WTC11 (cell line): Measurements from ENCODE around the gene RPS28. TPM values are rescaled to one million over a fixed set of nuclear protein-coding genes. Genes with fewer than 3 reads are reported as not detected.
A peak's percentile ranks its signal among the peaks of the same experiment; 100 is the strongest.

ENCODE experiments used
- ATAC-seq: fragments of 200-7000 bp; cut with Tn5 transposase; 2 replicates; pipeline ENCODE4 v1.10.0; 2021; ENCODE audit warnings: mild to moderate bottlenecking, moderate library complexity
- CTCF ChIA-PET: fragments of 300-600 bp; sonication (Branson Sonifier 250); formaldehyde crosslinking; loops from one replicate; lab custom pipeline; 2021; ENCODE audit warnings: antibody characterized with exemption; lab: Charles Lee
- POLR2A ChIA-PET: fragments of 350-600 bp; sonication (Branson Sonifier 250); formaldehyde crosslinking; loops from one replicate; lab custom pipeline; 2021; ENCODE audit warnings: antibody characterized with exemption; lab: Charles Lee
- DNase-seq: peaks from one replicate; pipeline ENCODE4 v3.0.0; 2021; ENCODE audit warnings: low spot score
- H3K27ac Mint-ChIP-seq: 2 replicates; pipeline ENCODE4 v1.8.0; 2021; ENCODE audit warnings: mixed read lengths
- H3K27me3 Mint-ChIP-seq: 2 replicates; pipeline ENCODE4 v1.8.0; 2021; ENCODE audit warnings: low read depth, mild to moderate bottlenecking, moderate library complexity, mixed read lengths
- H3K36me3 Mint-ChIP-seq: 2 replicates; pipeline ENCODE4 v1.8.0; 2021; ENCODE audit warnings: mixed read lengths
- H3K4me1 Mint-ChIP-seq: 2 replicates; pipeline ENCODE4 v1.8.0; 2022; ENCODE audit warnings: mixed read lengths
- H3K4me3 Mint-ChIP-seq: 2 replicates; pipeline ENCODE4 v1.8.0; 2021; ENCODE audit warnings: mild to moderate bottlenecking, moderate library complexity, mixed read lengths
- H3K9me3 Mint-ChIP-seq: 2 replicates; pipeline ENCODE4 v1.8.0; 2021; ENCODE audit warnings: mixed read lengths
- ERG ChIP-seq: fragments of 250-450 bp; sonication (Bioruptor Pico); IDR thresholded peaks from 2 replicates; pipeline ENCODE4 v1.8.0; 2021; ENCODE audit warnings: mild to moderate bottlenecking
- FOXJ3 ChIP-seq: sonication (generic); formaldehyde crosslinking; IDR thresholded peaks from 2 replicates; pipeline ENCODE4 v1.9.0; 2021; ENCODE audit warnings: missing genetic modification reagents, mild to moderate bottlenecking, borderline replicate concordance
- GABPB1 ChIP-seq: sonication (generic); formaldehyde crosslinking; IDR thresholded peaks from 2 replicates; pipeline ENCODE4 v1.8.1; 2023; ENCODE audit warnings: mild to moderate bottlenecking, missing genetic modification reagents
- IRF1 ChIP-seq: sonication (generic); formaldehyde crosslinking; IDR thresholded peaks from 2 replicates; pipeline ENCODE4 v1.8.0; 2023; ENCODE audit warnings: missing genetic modification reagents
- NFATC4 ChIP-seq: fragments of 250-450 bp; sonication (Bioruptor Pico); IDR thresholded peaks from 2 replicates; pipeline ENCODE4 v1.9.0; 2021; ENCODE audit warnings: mild to moderate bottlenecking
- NR1H2 ChIP-seq: sonication (generic); formaldehyde crosslinking; IDR thresholded peaks from 2 replicates; pipeline ENCODE4 v1.9.0; 2021; ENCODE audit warnings: mild to moderate bottlenecking, moderate library complexity, missing genetic modification reagents
- NR2C2 ChIP-seq: sonication (generic); formaldehyde crosslinking; IDR thresholded peaks from 2 replicates; pipeline ENCODE4 v1.8.0; 2022; ENCODE audit warnings: mild to moderate bottlenecking, missing genetic modification reagents
- NR3C1 ChIP-seq: sonication (generic); formaldehyde crosslinking; conservative IDR thresholded peaks from 2 replicates; pipeline ENCODE4 v1.8.1; 2023; ENCODE audit warnings: low read depth, mild to moderate bottlenecking, missing genetic modification reagents
- RORB ChIP-seq: fragments of 250-450 bp; sonication (Bioruptor Pico); IDR thresholded peaks from 2 replicates; pipeline ENCODE4 v1.9.0; 2021; ENCODE audit warnings: mild to moderate bottlenecking
- STAT6 ChIP-seq: sonication (generic); formaldehyde crosslinking; conservative IDR thresholded peaks from 2 replicates; pipeline ENCODE4 v1.8.1; 2023; ENCODE audit warnings: mild to moderate bottlenecking, low read depth, missing genetic modification reagents, moderate library complexity
- TEAD4 ChIP-seq: sonication (generic); formaldehyde crosslinking; IDR thresholded peaks from 2 replicates; pipeline ENCODE4 v1.8.0; 2022; ENCODE audit warnings: mild to moderate bottlenecking, missing genetic modification reagents
- ZBTB21 ChIP-seq: sonication (generic); formaldehyde crosslinking; IDR thresholded peaks from 2 replicates; pipeline ENCODE4 v1.8.1; 2023; ENCODE audit warnings: mild to moderate bottlenecking, missing genetic modification reagents, borderline replicate concordance
- ZBTB43 ChIP-seq: sonication (generic); formaldehyde crosslinking; IDR thresholded peaks from 2 replicates; pipeline ENCODE4 v1.8.1; 2023; ENCODE audit warnings: mild to moderate bottlenecking, missing genetic modification reagents
- ZNF423 ChIP-seq: fragments of 250-450 bp; sonication (Bioruptor Pico); IDR thresholded peaks from 2 replicates; pipeline ENCODE4 v2.1.2; 2022; ENCODE audit warnings: mild to moderate bottlenecking, moderate library complexity
- total RNA-seq: library from RNA; stranded (reverse); gene quantifications from 3 replicates; pipeline ENCODE4 v1.2.3, GENCODE V29; 2021
- TF ChIP-seq, protein P1 (sequence below): sonication (generic); formaldehyde crosslinking; IDR thresholded peaks from 2 replicates; pipeline ENCODE4 v1.8.0; 2022; ENCODE audit warnings: missing genetic modification reagents
- TF ChIP-seq, protein P2 (sequence below): sonication (generic); formaldehyde crosslinking; IDR thresholded peaks from 2 replicates; pipeline ENCODE4 v1.8.0; 2022; ENCODE audit warnings: mild to moderate bottlenecking, missing genetic modification reagents
- TF ChIP-seq, protein P3 (sequence below): sonication (generic); formaldehyde crosslinking; IDR thresholded peaks from 2 replicates; pipeline ENCODE4 v1.8.0; 2023; ENCODE audit warnings: mild to moderate bottlenecking, missing genetic modification reagents
- TF ChIP-seq, protein P4 (sequence below): fragments of 250-450 bp; sonication (Bioruptor Pico); IDR thresholded peaks from 2 replicates; pipeline ENCODE4 v1.9.0; 2021; ENCODE audit warnings: mild to moderate bottlenecking, borderline replicate concordance

The RPS28 gene
- total RNA-seq, 1 experiment from 2014 or later, result 2,082 TPM

- CTCF ChIA-PET, result interaction anchor here (0.6 to 1.3 kb wide), 2 partner anchors 278 to 313 kb away, joined by 3 read pairs; no protein-coding TSS in a partner anchor
- Mint-ChIP-seq H3K27me3 (no peaks in the 10 kb centered on the region), H3K4me3 (no peak overlapping the region)
- DNase-seq, result peak; percentile 6
- TF ChIP-seq ERG (CRISPR knock-in tag) (no peak), IRF1 (no peak), NFATC4 (CRISPR knock-in tag) (no peak), NR3C1 (no peak), NR2C2 (CRISPR knock-in tag) (no peak), NR1H2 (no peak), TEAD4 (CRISPR knock-in tag) (no peak), ZBTB43 (CRISPR knock-in tag) (no peak), FOXJ3 (CRISPR knock-in tag) (no peak), RORB (no peak), ZBTB21 (no peak), GABPB1 (no peak), STAT6 (CRISPR knock-in tag) (no peak), ZNF423 (CRISPR knock-in tag) (no peak)
- TF ChIP-seq, protein P1, sequence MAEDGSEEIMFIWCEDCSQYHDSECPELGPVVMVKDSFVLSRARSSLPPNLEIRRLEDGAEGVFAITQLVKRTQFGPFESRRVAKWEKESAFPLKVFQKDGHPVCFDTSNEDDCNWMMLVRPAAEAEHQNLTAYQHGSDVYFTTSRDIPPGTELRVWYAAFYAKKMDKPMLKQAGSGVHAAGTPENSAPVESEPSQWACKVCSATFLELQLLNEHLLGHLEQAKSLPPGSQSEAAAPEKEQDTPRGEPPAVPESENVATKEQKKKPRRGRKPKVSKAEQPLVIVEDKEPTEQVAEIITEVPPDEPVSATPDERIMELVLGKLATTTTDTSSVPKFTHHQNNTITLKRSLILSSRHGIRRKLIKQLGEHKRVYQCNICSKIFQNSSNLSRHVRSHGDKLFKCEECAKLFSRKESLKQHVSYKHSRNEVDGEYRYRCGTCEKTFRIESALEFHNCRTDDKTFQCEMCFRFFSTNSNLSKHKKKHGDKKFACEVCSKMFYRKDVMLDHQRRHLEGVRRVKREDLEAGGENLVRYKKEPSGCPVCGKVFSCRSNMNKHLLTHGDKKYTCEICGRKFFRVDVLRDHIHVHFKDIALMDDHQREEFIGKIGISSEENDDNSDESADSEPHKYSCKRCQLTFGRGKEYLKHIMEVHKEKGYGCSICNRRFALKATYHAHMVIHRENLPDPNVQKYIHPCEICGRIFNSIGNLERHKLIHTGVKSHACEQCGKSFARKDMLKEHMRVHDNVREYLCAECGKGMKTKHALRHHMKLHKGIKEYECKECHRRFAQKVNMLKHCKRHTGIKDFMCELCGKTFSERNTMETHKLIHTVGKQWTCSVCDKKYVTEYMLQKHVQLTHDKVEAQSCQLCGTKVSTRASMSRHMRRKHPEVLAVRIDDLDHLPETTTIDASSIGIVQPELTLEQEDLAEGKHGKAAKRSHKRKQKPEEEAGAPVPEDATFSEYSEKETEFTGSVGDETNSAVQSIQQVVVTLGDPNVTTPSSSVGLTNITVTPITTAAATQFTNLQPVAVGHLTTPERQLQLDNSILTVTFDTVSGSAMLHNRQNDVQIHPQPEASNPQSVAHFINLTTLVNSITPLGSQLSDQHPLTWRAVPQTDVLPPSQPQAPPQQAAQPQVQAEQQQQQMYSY (CRISPR knock-in tag), result no peak
- TF ChIP-seq, protein P2, sequence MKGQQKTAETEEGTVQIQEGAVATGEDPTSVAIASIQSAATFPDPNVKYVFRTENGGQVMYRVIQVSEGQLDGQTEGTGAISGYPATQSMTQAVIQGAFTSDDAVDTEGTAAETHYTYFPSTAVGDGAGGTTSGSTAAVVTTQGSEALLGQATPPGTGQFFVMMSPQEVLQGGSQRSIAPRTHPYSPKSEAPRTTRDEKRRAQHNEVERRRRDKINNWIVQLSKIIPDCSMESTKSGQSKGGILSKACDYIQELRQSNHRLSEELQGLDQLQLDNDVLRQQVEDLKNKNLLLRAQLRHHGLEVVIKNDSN (CRISPR knock-in tag), result no peak
- TF ChIP-seq, protein P3, sequence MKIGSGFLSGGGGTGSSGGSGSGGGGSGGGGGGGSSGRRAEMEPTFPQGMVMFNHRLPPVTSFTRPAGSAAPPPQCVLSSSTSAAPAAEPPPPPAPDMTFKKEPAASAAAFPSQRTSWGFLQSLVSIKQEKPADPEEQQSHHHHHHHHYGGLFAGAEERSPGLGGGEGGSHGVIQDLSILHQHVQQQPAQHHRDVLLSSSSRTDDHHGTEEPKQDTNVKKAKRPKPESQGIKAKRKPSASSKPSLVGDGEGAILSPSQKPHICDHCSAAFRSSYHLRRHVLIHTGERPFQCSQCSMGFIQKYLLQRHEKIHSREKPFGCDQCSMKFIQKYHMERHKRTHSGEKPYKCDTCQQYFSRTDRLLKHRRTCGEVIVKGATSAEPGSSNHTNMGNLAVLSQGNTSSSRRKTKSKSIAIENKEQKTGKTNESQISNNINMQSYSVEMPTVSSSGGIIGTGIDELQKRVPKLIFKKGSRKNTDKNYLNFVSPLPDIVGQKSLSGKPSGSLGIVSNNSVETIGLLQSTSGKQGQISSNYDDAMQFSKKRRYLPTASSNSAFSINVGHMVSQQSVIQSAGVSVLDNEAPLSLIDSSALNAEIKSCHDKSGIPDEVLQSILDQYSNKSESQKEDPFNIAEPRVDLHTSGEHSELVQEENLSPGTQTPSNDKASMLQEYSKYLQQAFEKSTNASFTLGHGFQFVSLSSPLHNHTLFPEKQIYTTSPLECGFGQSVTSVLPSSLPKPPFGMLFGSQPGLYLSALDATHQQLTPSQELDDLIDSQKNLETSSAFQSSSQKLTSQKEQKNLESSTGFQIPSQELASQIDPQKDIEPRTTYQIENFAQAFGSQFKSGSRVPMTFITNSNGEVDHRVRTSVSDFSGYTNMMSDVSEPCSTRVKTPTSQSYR, result no peak
- TF ChIP-seq, protein P4, sequence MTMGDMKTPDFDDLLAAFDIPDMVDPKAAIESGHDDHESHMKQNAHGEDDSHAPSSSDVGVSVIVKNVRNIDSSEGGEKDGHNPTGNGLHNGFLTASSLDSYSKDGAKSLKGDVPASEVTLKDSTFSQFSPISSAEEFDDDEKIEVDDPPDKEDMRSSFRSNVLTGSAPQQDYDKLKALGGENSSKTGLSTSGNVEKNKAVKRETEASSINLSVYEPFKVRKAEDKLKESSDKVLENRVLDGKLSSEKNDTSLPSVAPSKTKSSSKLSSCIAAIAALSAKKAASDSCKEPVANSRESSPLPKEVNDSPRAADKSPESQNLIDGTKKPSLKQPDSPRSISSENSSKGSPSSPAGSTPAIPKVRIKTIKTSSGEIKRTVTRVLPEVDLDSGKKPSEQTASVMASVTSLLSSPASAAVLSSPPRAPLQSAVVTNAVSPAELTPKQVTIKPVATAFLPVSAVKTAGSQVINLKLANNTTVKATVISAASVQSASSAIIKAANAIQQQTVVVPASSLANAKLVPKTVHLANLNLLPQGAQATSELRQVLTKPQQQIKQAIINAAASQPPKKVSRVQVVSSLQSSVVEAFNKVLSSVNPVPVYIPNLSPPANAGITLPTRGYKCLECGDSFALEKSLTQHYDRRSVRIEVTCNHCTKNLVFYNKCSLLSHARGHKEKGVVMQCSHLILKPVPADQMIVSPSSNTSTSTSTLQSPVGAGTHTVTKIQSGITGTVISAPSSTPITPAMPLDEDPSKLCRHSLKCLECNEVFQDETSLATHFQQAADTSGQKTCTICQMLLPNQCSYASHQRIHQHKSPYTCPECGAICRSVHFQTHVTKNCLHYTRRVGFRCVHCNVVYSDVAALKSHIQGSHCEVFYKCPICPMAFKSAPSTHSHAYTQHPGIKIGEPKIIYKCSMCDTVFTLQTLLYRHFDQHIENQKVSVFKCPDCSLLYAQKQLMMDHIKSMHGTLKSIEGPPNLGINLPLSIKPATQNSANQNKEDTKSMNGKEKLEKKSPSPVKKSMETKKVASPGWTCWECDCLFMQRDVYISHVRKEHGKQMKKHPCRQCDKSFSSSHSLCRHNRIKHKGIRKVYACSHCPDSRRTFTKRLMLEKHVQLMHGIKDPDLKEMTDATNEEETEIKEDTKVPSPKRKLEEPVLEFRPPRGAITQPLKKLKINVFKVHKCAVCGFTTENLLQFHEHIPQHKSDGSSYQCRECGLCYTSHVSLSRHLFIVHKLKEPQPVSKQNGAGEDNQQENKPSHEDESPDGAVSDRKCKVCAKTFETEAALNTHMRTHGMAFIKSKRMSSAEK (CRISPR knock-in tag), result no peak
- TF ChIP-seq, all 79 proteins: peak for 0
- Mint-ChIP-seq H3K27ac (no peak overlapping the region), H3K36me3 (peaks cover 15% of the 10 kb centered on the region), H3K4me1 (peaks cover 24% of the 10 kb centered on the region), H3K9me3 (no peaks in the 10 kb centered on the region)
- POLR2A ChIA-PET, result no interaction called here
- ATAC-seq, result no peak
Measured at GRCh38 chr19:8302357-8302691, 19.0 kb upstream of the RPS28 start.
